ENCODE results near the gene ENO2. TPM values are rescaled to one million over a fixed set of nuclear protein-coding genes. Genes with fewer than 3 reads are reported as not detected.

ENO2 gene
- total RNA-seq, 4 donors from 2014 or later = 13.0 to 25.3 (median 19.8) TPM

DNA sequence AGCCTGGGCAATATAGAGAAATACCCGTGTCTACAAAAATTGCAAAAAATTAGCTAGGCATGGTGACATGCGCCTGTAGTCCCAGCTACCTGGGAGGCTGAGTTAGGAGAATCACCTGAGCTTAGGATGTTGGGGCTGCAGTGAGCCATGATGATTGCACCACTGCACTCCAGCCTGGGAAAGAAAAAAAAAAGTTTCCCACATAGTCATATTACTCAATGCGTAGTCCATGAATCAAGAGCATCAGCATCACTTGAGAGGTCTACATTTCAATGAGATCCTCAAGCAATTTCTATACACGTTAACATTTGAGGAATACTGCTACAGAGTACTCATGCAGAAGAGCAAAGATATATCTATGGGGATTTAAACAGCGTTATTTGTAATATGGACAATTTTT, 15.0 kb upstream of the ENO2 start:
- TF ChIP-seq, protein P1, sequence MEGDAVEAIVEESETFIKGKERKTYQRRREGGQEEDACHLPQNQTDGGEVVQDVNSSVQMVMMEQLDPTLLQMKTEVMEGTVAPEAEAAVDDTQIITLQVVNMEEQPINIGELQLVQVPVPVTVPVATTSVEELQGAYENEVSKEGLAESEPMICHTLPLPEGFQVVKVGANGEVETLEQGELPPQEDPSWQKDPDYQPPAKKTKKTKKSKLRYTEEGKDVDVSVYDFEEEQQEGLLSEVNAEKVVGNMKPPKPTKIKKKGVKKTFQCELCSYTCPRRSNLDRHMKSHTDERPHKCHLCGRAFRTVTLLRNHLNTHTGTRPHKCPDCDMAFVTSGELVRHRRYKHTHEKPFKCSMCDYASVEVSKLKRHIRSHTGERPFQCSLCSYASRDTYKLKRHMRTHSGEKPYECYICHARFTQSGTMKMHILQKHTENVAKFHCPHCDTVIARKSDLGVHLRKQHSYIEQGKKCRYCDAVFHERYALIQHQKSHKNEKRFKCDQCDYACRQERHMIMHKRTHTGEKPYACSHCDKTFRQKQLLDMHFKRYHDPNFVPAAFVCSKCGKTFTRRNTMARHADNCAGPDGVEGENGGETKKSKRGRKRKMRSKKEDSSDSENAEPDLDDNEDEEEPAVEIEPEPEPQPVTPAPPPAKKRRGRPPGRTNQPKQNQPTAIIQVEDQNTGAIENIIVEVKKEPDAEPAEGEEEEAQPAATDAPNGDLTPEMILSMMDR (IDR thresholded peaks at IDR 0.05) = no peak
- TF ChIP-seq POLR2A (IDR thresholded peaks at IDR 0.05) = no peak
- DNase-seq = no peak
- intact Hi-C loops (cut with DNase I) = no loop called here
- 69 to 75% methylated on average over 5 of the region's 5 CpGs for WGBS, 2 donors
- Histone ChIP-seq H3K27me3 (no peaks in the 10 kb centered on the region), H3K27ac (no peak overlapping the region), H3K36me3 (no peaks in the 10 kb centered on the region), H3K4me1 (peaks cover 13 to 17% of the 10 kb centered on the region in 2 donors), H3K9me3 (no peaks in the 10 kb centered on the region), H3K4me3 (replicated peaks in 1 of 3) (no peak overlapping the region)

DNA sequence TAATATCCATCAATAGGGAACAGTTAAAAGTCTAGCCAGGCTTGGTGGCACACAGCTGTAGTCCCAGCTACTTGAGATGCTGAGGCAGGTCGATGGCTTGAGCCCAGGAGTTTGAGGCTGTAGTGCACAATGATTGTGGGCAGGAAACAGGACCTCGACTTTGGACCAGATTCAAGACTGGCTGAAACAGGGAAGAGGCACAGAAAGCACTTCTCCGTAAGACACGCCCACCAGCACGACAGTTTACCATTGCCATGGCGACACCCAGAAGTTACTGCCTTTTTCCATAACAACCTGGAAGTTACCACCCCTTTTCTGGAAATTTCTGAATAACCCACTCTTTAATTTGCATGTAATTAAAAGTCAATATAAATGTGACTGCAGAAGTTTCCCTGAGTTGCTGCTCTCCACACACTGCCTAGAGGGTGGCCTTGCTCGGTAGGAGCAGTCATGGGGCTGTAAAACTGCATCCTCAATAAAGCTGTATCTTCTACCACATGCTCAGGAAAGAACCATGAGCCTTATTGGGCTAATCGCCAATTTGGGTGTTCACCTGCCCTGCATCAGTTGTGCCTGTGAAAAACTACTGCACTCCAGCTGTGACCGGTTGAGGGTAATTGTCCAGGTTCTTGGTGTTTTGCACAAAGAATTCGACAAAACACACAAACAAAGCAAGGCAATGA, 14.4 kb upstream of the ENO2 start:
- no peaks in the 10 kb centered on the region for H3K9me3 ChIP-seq
- TF ChIP-seq, protein P1 (IDR thresholded peaks at IDR 0.05) = no peak
- no peak for TF ChIP-seq POLR2A (IDR thresholded peaks at IDR 0.05)
- H3K4me3 ChIP-seq (replicated peaks in 1 of 3) = no peak overlapping the region
- no peaks in the 10 kb centered on the region for H3K36me3 ChIP-seq
- H3K27ac ChIP-seq = peak overlapping the region in 1 of 3 donors; percentile 2
- WGBS, 2 donors = 48 to 56% methylated on average over 10 of the region's 10 CpGs
- intact Hi-C loops (cut with DNase I) = no loop called here
- H3K4me1 ChIP-seq = peaks cover 15 to 19% of the 10 kb centered on the region in 2 donors
- no peaks in the 10 kb centered on the region for H3K27me3 ChIP-seq
- peak; percentile 62 to 68 for DNase-seq

DNA sequence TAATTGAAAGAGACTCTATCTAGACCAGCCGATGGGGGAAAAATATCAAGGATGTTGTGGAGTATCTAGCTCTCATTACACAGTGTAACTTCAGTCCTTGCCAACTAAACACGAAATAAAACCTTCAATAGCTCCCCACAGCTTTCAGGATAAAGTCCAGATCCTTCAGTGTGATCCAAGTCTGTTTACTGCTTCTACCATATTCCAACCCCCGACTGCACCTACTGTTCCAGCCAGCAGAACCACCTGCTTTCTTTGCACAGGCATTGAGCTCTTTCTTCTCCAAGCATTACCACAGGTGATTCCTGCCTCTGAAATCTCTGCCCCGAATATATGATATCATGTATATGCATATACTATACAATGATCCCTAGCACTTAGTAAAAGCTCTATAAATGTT, 11.9 kb upstream of the ENO2 start:
- H3K27me3 ChIP-seq = no peaks in the 10 kb centered on the region
- intact Hi-C loops (cut with DNase I) = no loop called here
- 86 to 87% methylated on average over 4 of the region's 4 CpGs for WGBS, 2 donors
- no peak for DNase-seq
- TF ChIP-seq, protein P1 (IDR thresholded peaks at IDR 0.05) = no peak
- TF ChIP-seq POLR2A (IDR thresholded peaks at IDR 0.05) = no peak
- H3K9me3 ChIP-seq = no peaks in the 10 kb centered on the region
- no peak overlapping the region for H3K27ac ChIP-seq
- H3K36me3 ChIP-seq = no peaks in the 10 kb centered on the region
- H3K4me3 ChIP-seq (replicated peaks in 1 of 3) = no peak overlapping the region
- peaks cover 18 to 23% of the 10 kb centered on the region in 2 donors for H3K4me1 ChIP-seq

DNA sequence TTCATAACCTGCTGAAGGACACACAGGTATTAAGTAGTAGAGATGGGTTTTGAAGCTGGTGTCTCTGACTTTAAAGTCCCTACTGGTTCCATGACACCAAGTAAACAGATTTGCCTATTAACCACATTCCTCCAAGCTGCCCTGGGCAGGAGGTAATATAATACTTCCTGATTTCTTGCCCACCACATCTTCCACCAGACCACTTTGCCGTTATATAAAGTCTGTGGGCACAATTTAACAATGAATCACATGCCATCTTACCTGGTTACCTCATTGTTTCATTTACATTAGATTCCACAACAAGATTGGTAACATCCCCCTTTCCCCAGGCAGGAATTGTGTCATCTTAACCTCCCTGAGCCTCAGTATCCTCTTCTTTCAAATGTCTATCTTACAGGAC, 10.7 kb upstream of the ENO2 start:
- Histone ChIP-seq H3K4me1 (peaks cover 18 to 23% of the 10 kb centered on the region in 2 donors), H3K36me3 (no peaks in the 10 kb centered on the region), H3K4me3 (replicated peaks in 1 of 3) (no peak overlapping the region), H3K27me3 (no peaks in the 10 kb centered on the region), H3K9me3 (no peaks in the 10 kb centered on the region), H3K27ac (no peak overlapping the region)
- TF ChIP-seq POLR2A (IDR thresholded peaks at IDR 0.05) = no peak
- TF ChIP-seq, protein P1 (IDR thresholded peaks at IDR 0.05) = no peak
- intact Hi-C loops (cut with DNase I) = no loop called here
- no peak for DNase-seq
- 82 to 87% methylated on average over 1 of the region's 1 CpG for WGBS, 2 donors

Measured in thyroid gland (tissue), 4 donors.